PFSK-1 (cell line): ENCODE data around the gene EIF2S3B.

Experiments
- FOXP2 ChIP-seq: optimal IDR thresholded peaks from 2 replicates; pipeline ENCODE3; 2011; ENCODE audit warnings: borderline replicate concordance, control low read depth, inconsistent platforms; ENCODE audit not compliant: insufficient read depth; ENCODE audit errors: extremely low read length, extremely low read depth
- POLR2AphosphoS5 ChIP-seq: IDR thresholded peaks from 2 replicates; pipeline ENCODE4 v1.6.1; 2012; ENCODE audit warnings: low read depth, mild to moderate bottlenecking, control low read depth, low read length, moderate library complexity
- SIN3A ChIP-seq: IDR thresholded peaks from 2 replicates; pipeline ENCODE4 v1.6.1; 2012; ENCODE audit warnings: mild to moderate bottlenecking, low read length, moderate library complexity, borderline replicate concordance; ENCODE audit not compliant: insufficient read depth
- TAF1 ChIP-seq: IDR thresholded peaks from 2 replicates; pipeline ENCODE4 v1.6.1; 2012; ENCODE audit warnings: low read length, control low read depth, borderline replicate concordance; ENCODE audit not compliant: insufficient read depth
- TF ChIP-seq, protein P1 (sequence below), 2 experiments: IDR thresholded peaks; 2 replicates each; pipeline versions ENCODE4 v1.6.1 to v1.8.0; 2011 to 2012; ENCODE audit warnings: low read depth in 2 of 2, low read length in 2 of 2, control low read depth in 1 of 2, inconsistent platforms in 1 of 2, mild to moderate bottlenecking in 1 of 2, moderate library complexity in 1 of 2; ENCODE audit not compliant: insufficient read depth in 1 of 2

Gene EIF2S3B

DNA sequence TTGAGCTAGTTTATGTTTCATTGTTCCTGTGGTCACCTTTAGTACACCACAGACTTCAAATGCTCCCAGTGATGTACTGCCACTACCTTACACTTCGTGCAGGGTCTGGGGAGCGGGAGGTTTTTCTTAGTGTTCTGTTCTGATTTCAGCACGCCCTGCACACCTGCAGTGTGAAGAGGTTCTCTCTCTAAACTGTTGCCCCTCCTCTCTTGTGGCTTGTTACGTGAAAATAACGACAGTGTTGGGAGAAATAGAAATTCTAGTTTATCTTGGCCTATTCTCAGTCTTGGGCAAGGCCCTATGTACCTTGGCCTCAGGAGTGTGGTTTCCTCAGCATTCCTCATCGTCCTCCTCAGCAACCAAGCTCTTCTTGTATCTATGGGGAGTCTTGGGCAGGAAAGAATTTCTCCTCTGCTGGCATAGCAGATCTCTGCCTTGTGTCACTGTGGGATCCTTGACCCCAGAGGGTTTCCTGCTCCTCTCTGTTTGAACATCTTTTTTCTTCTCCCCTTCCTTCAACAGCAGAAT, 48.6 kb downstream of the EIF2S3B start:
- TF ChIP-seq, protein P1, sequence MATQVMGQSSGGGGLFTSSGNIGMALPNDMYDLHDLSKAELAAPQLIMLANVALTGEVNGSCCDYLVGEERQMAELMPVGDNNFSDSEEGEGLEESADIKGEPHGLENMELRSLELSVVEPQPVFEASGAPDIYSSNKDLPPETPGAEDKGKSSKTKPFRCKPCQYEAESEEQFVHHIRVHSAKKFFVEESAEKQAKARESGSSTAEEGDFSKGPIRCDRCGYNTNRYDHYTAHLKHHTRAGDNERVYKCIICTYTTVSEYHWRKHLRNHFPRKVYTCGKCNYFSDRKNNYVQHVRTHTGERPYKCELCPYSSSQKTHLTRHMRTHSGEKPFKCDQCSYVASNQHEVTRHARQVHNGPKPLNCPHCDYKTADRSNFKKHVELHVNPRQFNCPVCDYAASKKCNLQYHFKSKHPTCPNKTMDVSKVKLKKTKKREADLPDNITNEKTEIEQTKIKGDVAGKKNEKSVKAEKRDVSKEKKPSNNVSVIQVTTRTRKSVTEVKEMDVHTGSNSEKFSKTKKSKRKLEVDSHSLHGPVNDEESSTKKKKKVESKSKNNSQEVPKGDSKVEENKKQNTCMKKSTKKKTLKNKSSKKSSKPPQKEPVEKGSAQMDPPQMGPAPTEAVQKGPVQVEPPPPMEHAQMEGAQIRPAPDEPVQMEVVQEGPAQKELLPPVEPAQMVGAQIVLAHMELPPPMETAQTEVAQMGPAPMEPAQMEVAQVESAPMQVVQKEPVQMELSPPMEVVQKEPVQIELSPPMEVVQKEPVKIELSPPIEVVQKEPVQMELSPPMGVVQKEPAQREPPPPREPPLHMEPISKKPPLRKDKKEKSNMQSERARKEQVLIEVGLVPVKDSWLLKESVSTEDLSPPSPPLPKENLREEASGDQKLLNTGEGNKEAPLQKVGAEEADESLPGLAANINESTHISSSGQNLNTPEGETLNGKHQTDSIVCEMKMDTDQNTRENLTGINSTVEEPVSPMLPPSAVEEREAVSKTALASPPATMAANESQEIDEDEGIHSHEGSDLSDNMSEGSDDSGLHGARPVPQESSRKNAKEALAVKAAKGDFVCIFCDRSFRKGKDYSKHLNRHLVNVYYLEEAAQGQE (IDR thresholded peaks at IDR 0.05; ENCODE audit: insufficient read depth in 1 of 2, low read depth in 2 of 2, low read length in 2 of 2): no peak
- no peak for TF ChIP-seq POLR2AphosphoS5
- no peak for TF ChIP-seq FOXP2
- no peak for TF ChIP-seq SIN3A
- TF ChIP-seq TAF1: no peak

DNA sequence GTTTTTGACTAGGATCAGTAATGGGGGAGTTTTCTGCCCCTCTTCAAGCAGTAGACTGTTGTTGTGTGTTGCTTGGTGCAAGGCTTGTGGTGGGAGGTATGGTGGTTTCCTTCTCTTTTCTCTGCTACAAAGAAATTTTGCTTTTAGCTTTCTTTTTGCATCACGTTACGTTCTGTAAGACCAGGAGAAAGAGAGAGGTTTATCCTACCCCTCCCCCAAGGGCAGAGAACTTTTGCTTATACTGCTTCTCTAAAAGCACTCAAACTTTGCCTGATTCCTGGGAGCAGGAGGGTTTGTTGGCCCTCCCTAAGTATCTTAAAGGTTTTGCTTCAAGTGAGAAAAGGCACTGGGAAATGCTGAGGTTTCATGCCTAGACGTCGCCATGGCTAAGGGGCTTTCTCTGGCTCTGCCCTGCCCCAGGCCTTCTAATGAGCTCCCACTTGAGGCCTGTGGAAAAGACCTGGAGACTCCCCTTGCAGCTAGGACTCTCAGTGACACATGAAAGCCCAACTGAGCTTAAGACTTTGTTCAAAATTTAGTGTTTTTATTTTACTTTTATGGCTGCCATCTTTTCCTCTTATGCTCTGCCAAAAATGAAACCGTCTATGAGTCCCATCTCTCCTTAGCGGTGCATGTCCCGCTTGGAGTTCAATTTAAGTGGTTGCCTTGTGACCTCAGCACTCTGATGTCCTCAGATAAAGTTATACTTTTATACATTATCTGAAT, 49.2 kb downstream of the EIF2S3B start:
- TF ChIP-seq POLR2AphosphoS5: no peak
- TF ChIP-seq, protein P1 (IDR thresholded peaks at IDR 0.05; ENCODE audit: insufficient read depth in 1 of 2, low read depth in 2 of 2, low read length in 2 of 2): no peak
- TF ChIP-seq SIN3A: no peak
- TF ChIP-seq TAF1: no peak
- TF ChIP-seq FOXP2: no peak

DNA sequence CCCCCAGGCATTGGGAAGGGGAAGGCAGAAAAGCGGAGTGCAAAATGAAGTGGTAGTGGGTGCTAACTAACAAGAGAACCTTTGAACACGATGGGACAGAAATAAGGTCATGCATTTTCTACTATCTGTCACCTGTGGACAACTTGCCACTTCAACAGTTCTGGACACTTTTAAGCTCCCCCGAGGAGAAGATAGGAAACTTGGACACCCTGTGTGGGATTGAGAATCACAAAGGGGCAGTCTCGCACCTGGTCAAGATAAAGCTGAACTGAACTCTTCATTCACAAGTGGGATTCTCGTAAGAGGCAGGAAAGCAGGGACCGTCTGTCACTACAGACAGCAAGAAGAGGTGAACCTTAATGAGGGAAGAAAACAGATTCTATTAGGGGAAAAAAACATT, 51.6 kb downstream of the EIF2S3B start:
- TF ChIP-seq TAF1 (no peak), SIN3A (no peak), FOXP2 (no peak), POLR2AphosphoS5 (no peak)
- TF ChIP-seq, protein P1 (IDR thresholded peaks at IDR 0.05; ENCODE audit: insufficient read depth in 1 of 2, low read depth in 2 of 2, low read length in 2 of 2): no peak

DNA sequence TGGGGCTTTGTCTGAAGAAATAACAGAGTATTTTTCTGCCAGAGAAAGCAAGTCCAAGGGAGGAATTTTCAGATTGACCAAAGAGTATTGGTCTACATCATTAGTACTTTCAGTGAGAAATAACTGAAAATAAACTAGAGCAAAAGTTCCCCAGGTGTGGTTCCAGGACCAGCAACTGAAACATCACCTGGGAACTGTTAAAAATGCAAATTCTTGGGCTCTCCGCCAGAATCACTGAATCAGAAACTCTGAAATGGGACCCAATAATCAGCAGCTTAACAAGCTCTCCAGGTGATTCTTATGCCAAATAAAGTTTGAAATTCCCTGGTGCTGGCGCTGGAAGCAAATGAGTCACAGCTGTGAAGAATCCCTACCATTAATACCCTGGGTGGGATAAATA, 52.1 kb downstream of the EIF2S3B start:
- no peak for TF ChIP-seq SIN3A
- TF ChIP-seq, protein P1 (IDR thresholded peaks at IDR 0.05; ENCODE audit: insufficient read depth in 1 of 2, low read depth in 2 of 2, low read length in 2 of 2): no peak
- no peak for TF ChIP-seq POLR2AphosphoS5
- no peak for TF ChIP-seq FOXP2
- TF ChIP-seq TAF1: no peak
